ENCODE measurements around the gene DGKI. TPM values are rescaled to one million over a fixed set of nuclear protein-coding genes. Genes with fewer than 3 reads are reported as not detected.

The DGKI gene
- polyA plus RNA-seq, 1 experiment: 1.4 TPM

DNA sequence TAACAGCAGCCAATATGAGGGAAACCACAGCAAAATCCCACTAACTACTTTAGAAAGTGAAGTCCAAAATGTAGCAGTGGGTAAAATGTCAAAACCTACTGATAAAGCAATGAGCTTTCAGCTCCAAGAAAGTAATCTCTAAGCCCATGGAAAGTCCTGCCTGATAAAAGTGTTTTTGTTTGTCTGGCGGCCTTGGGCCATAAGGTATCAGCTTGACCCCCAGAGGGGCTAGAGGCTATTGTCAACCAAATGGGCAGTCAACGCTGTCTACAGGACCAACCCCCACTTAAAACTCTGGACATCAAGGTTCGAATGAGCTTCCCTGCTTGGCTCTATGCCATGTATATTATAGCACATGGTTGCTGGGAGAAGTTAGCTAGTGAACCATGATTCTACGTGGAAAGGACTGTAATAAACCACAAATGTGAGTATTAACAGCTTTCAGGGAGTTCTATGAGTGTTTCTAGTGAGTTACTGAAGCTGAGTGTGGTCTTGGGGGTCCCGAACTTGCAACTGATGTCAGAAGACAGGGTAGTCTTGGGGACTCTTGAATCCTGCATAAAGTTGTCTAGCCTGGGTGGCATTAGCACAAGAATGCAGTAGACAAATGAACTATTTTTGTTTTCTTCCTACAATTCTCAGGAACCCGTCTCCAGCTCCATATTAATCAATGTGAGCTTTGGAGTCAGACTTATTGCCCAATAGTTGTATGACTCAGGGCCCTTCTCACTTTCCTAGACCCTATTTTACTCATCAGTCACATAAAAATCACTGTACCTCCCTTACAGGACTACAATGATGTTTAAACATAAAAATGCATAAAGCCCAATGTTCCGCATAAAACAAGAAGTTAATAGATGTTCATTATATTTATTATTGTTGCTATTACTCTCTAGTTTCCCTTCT lies 164.9 kb downstream of the DGKI start:
- POLR2A ChIA-PET: interaction anchor here (1.1 kb wide), 1 partner anchor 14 kb away, joined by 3 read pairs; no protein-coding TSS in a partner anchor
- TF ChIP-seq, protein P1, sequence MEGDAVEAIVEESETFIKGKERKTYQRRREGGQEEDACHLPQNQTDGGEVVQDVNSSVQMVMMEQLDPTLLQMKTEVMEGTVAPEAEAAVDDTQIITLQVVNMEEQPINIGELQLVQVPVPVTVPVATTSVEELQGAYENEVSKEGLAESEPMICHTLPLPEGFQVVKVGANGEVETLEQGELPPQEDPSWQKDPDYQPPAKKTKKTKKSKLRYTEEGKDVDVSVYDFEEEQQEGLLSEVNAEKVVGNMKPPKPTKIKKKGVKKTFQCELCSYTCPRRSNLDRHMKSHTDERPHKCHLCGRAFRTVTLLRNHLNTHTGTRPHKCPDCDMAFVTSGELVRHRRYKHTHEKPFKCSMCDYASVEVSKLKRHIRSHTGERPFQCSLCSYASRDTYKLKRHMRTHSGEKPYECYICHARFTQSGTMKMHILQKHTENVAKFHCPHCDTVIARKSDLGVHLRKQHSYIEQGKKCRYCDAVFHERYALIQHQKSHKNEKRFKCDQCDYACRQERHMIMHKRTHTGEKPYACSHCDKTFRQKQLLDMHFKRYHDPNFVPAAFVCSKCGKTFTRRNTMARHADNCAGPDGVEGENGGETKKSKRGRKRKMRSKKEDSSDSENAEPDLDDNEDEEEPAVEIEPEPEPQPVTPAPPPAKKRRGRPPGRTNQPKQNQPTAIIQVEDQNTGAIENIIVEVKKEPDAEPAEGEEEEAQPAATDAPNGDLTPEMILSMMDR (IDR thresholded peaks at IDR 0.05; ENCODE audit: insufficient read depth, low read depth, low read length): no peak
- peak; percentile 88 for DNase-seq (ENCODE audit: low read depth)
- H3K27me3 ChIP-seq (ENCODE audit: control insufficient read depth, insufficient read depth, low read length): no peaks in the 10 kb centered on the region
- H3K4me3 ChIP-seq (ENCODE audit: low read depth, low read length): no peak overlapping the region
- H3K36me3 ChIP-seq (ENCODE audit: control insufficient read depth, insufficient read depth, low read length): no peaks in the 10 kb centered on the region
- CTCF ChIA-PET: interaction anchor here (0.7 to 4.6 kb wide), 5 partner anchors 12 to 317 kb away, joined by 3 to 32 read pairs (median 4); no protein-coding TSS in a partner anchor

DNA sequence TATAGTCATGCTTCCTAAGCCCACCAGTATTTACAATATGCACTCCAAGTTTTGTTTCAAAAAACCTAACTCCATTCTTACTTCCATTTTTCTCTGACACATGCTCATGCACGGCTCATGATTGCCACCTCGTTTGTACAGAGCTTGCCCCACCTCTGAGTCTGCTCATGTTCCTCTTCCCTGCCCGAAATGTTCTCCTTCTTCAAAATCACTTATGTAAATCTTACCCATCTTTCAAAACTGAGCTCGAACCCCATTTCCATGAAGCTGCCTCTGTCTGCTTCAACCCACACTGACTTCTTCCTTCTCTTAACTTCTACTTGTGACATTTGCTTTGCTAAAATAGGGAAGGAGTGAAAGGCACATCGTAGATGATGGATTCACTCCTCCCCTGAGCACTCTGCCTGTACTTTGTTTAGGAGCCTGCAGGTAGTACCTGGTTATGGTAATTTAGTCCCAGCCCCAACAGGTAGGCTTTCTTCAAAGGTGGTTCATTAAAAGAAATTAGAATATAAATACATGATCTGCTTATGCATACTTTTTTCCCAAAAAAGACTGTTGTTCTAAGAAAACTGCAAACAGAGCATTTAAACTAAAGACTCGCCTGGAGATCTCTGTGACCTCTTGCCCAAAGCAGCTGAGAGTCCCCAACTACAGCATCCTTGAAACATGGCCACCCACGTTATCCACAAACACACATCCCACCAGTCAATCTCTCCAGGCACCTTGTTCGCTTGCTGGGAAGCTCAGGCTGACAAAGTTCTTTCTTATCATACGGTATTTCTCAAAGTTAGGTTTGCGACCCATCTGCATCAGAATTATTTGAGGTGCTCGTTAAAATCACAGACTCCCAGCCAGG lies 172.0 kb downstream of the DGKI start:
- Histone ChIP-seq H3K36me3 (ENCODE audit: control insufficient read depth, insufficient read depth, low read length) (no peaks in the 10 kb centered on the region), H3K27me3 (ENCODE audit: control insufficient read depth, insufficient read depth, low read length) (no peaks in the 10 kb centered on the region), H3K4me3 (ENCODE audit: low read depth, low read length) (no peak overlapping the region)
- POLR2A ChIA-PET: no interaction called here
- CTCF ChIA-PET: interaction anchor here (1.2 to 2.2 kb wide), 2 partner anchors 18 to 19 kb away, joined by 3 to 7 read pairs; no protein-coding TSS in a partner anchor
- TF ChIP-seq, protein P1 (IDR thresholded peaks at IDR 0.05; ENCODE audit: insufficient read depth, low read depth, low read length): no peak
- DNase-seq (ENCODE audit: low read depth): no peak

DNA sequence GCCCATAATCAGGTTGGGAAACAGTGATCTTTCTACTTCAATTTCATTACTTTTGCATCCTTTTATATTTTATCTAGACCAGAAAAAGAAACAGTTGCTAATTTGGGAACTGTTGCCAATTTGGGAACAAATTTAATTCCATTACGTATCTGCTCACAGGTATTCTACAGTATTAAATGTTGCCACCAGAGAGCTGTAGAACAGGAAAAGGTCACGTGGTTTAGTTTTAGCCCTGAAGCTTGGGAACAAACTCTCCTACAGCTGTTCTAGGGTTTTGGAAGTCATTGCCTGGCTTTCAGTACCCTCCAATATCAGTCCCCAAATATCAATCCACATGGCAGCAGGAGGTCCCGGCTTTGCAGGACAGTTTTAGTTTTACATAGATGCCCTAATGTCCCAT lies 172.7 kb downstream of the DGKI start:
- no peaks in the 10 kb centered on the region for H3K27me3 ChIP-seq (ENCODE audit: control insufficient read depth, insufficient read depth, low read length)
- ChIA-PET POLR2A (no interaction called here), CTCF (interaction anchor here (1.2 kb wide), 1 partner anchor 18 kb away, joined by 3 read pairs; no protein-coding TSS in a partner anchor)
- H3K4me3 ChIP-seq (ENCODE audit: low read depth, low read length): no peak overlapping the region
- TF ChIP-seq, protein P1 (IDR thresholded peaks at IDR 0.05; ENCODE audit: insufficient read depth, low read depth, low read length): no peak
- DNase-seq (ENCODE audit: low read depth): no peak
- H3K36me3 ChIP-seq (ENCODE audit: control insufficient read depth, insufficient read depth, low read length): no peaks in the 10 kb centered on the region

DNA sequence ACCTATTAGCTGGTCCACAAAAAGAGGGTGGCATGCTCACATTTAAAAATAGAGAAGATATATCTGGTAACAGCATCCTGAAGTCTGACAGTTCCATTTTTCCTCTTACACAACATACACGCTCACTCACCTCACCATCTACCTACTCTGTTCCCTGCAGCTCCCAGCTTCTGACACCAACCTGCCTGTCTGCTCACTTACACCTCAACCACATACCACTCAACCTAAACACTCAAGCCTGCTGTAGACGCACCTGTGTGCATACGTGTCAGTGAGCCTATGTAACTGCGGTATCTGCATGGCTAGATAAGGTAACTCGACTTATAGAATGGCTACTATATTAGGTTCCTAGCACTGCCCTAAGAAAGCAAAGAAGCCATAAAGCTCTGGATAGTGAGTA lies 174.9 kb downstream of the DGKI start:
- ChIA-PET POLR2A (no interaction called here), CTCF (interaction anchor here (1.1 to 5.9 kb wide), 3 partner anchors 9 to 15 kb away, joined by 3 to 32 read pairs (median 16); no protein-coding TSS in a partner anchor)
- Histone ChIP-seq H3K27me3 (ENCODE audit: control insufficient read depth, insufficient read depth, low read length) (no peaks in the 10 kb centered on the region), H3K36me3 (ENCODE audit: control insufficient read depth, insufficient read depth, low read length) (no peaks in the 10 kb centered on the region), H3K4me3 (ENCODE audit: low read depth, low read length) (no peak overlapping the region)
- TF ChIP-seq, protein P1 (IDR thresholded peaks at IDR 0.05; ENCODE audit: insufficient read depth, low read depth, low read length): no peak
- DNase-seq (ENCODE audit: low read depth): no peak
